ENCODE data around the gene CPNE7.

CPNE7 gene

DNA sequence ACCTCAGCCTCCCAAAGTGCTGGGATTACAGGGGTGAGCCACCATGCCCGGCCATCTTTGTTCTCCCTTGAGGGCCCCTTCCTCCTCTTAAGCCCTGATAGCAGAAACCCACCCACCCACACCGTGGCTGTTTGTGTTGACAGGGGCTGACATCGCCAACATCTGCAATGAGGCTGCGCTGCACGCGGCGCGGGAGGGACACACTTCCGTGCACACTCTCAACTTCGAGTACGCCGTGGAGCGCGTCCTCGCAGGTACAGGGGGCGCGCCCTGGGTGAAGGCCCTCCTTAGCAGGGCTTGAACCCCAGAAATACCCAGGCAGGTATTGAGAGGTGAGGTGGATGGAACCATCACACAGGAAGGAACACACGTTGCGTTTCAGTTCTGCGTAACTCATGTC lies 27.7 kb upstream of the CPNE7 start:
- no peak for DNase-seq
- Histone ChIP-seq H3K36me3 (peaks cover 53% of the 10 kb centered on the region), H3K4me3 (ENCODE audit: low read depth, low read length) (no peak overlapping the region), H3K4me1 (no peaks in the 10 kb centered on the region), H3K9me3 (no peaks in the 10 kb centered on the region), H3K27me3 (no peaks in the 10 kb centered on the region)
- TF ChIP-seq CTCF (IDR thresholded peaks at IDR 0.05; ENCODE audit: low read depth, low read length), result no peak

GRCh38 chr16:89548344-89549006 lies 27.1 kb upstream of the CPNE7 start:
- Histone ChIP-seq H3K4me1 (no peaks in the 10 kb centered on the region), H3K4me3 (ENCODE audit: low read depth, low read length) (no peak overlapping the region), H3K27me3 (no peaks in the 10 kb centered on the region), H3K36me3 (peaks cover 55% of the 10 kb centered on the region), H3K9me3 (no peaks in the 10 kb centered on the region)
- no peak for TF ChIP-seq CTCF (IDR thresholded peaks at IDR 0.05; ENCODE audit: low read depth, low read length)
- no peak for DNase-seq

- H3K36me3 ChIP-seq, result peaks cover 55% of the 10 kb centered on the region
- H3K27me3 ChIP-seq, result no peaks in the 10 kb centered on the region
- no peak for TF ChIP-seq CTCF (IDR thresholded peaks at IDR 0.05; ENCODE audit: low read depth, low read length)
These were observed 26.4 kb upstream of the CPNE7 start for GRCh38 chr16:89549007-89549700.

DNA sequence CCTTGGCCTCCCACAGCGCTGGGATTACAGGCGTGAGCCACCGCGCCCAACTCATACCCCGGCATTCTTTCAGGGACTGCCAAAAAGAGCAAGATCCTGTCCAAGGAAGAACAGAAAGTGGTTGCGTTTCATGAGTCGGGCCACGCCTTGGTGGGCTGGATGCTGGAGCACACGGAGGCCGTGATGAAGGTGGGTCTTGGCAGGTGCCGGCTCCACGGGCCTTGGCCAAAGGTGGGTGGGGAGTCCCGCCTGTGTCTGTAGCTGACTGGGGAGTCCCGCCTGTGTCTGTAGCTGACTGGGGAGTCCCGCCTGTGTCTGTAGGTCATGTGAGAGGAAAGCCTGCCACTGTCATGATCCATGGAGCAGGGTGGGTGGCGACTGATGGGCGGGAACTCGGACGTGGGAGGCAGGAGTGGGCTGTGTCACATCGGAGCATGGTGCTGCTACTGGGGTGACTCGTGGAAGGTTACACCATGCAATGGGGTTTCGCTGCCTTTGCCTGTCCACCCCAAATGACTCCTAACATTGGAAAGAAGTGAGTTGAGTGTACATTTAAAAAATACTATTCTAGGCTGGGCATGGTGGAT lies 25.0 kb upstream of the CPNE7 start:
- no peak for TF ChIP-seq CTCF (IDR thresholded peaks at IDR 0.05; ENCODE audit: low read depth, low read length)
- DNase-seq, result no peak
- no peaks in the 10 kb centered on the region for H3K27me3 ChIP-seq
- H3K4me3 ChIP-seq (ENCODE audit: low read depth, low read length), result no peak overlapping the region
- peaks cover 51% of the 10 kb centered on the region for H3K36me3 ChIP-seq
- H3K9me3 ChIP-seq, result no peaks in the 10 kb centered on the region
- H3K4me1 ChIP-seq, result no peaks in the 10 kb centered on the region

More at GRCh38 chr16:89549007-89549700, 26.4 kb upstream of the CPNE7 start:
- no peaks in the 10 kb centered on the region for H3K4me1 ChIP-seq
- no peak overlapping the region for H3K4me3 ChIP-seq (ENCODE audit: low read depth, low read length)
- H3K9me3 ChIP-seq, result no peaks in the 10 kb centered on the region
- DNase-seq, result no peak

- no peaks in the 10 kb centered on the region for H3K9me3 ChIP-seq
- H3K4me1 ChIP-seq, result no peaks in the 10 kb centered on the region
- no peak for TF ChIP-seq CTCF (IDR thresholded peaks at IDR 0.05; ENCODE audit: low read depth, low read length)
- no peak for DNase-seq
- H3K27me3 ChIP-seq, result no peaks in the 10 kb centered on the region
- peaks cover 48% of the 10 kb centered on the region for H3K36me3 ChIP-seq
- H3K4me3 ChIP-seq (ENCODE audit: low read depth, low read length), result no peak overlapping the region
These were observed 23.2 kb upstream of the CPNE7 start for GRCh38 chr16:89552329-89552728.

DNA sequence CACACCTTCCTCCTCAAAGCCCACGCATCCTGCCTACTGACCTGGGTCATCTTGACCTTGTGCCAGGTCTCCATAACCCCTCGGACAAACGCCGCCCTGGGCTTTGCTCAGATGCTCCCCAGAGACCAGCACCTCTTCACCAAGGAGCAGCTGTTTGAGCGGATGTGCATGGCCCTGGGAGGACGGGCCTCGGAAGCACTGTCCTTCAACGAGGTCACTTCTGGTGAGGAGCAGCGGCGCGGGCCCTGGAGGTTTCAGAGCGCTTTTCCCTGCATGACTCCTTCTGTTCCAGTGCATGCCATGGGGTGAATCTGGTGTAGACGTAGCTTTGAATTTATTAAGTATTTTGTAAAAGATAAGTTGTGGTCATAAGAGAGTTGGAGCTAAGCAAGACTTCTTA lies 22.6 kb upstream of the CPNE7 start:
- H3K4me3 ChIP-seq (ENCODE audit: low read depth, low read length), result no peak overlapping the region
- H3K4me1 ChIP-seq, result no peaks in the 10 kb centered on the region
- H3K36me3 ChIP-seq, result peaks cover 50% of the 10 kb centered on the region
- no peaks in the 10 kb centered on the region for H3K27me3 ChIP-seq
- H3K9me3 ChIP-seq, result no peaks in the 10 kb centered on the region
- no peak for DNase-seq
- no peak for TF ChIP-seq CTCF (IDR thresholded peaks at IDR 0.05; ENCODE audit: low read depth, low read length)

Data from BE2C (cell line).